H9 (cell line): ENCODE measurements around the gene CYRIA. TPM values are rescaled to one million over a fixed set of nuclear protein-coding genes. Genes with fewer than 3 reads are reported as not detected.

Experiments used
- DNase-seq: peaks from one replicate; pipeline ENCODE4 v3.0.0-alpha.2; 2017
- H2AFZ ChIP-seq: one replicate; pipeline ENCODE4 v1.6.1; 2013; ENCODE audit warnings: mild to moderate bottlenecking, low read length, control low read depth, moderate library complexity
- H2AK5ac ChIP-seq: 2 replicates; pipeline ENCODE4 v1.6.1; 2013; ENCODE audit warnings: low read length, control low read depth, mixed read lengths; ENCODE audit not compliant: insufficient read length
- H2BK120ac ChIP-seq: one replicate; pipeline ENCODE4 v1.6.1; 2013; ENCODE audit warnings: low read depth, mild to moderate bottlenecking, low read length, control low read depth, inconsistent platforms; ENCODE audit not compliant: poor library complexity, severe bottlenecking
- H2BK12ac ChIP-seq: 2 replicates; pipeline ENCODE4 v1.6.1; 2013; ENCODE audit warnings: low read length, control low read depth, mixed read lengths, low read depth; ENCODE audit not compliant: insufficient read length
- H2BK15ac ChIP-seq: 2 replicates; pipeline ENCODE4 v1.6.1; 2013; ENCODE audit warnings: low read depth, low read length, control low read depth
- H2BK20ac ChIP-seq: one replicate; pipeline ENCODE4 v1.6.1; 2013; ENCODE audit warnings: low read depth, mild to moderate bottlenecking, low read length, control low read depth, inconsistent platforms; ENCODE audit not compliant: poor library complexity, severe bottlenecking
- H2BK5ac ChIP-seq: 2 replicates; pipeline ENCODE4 v1.6.1; 2013; ENCODE audit warnings: low read length, control low read depth, mixed read lengths; ENCODE audit not compliant: insufficient read length
- H3K14ac ChIP-seq: 2 replicates; pipeline ENCODE4 v1.6.1; 2013; ENCODE audit warnings: low read length, control low read depth; ENCODE audit not compliant: insufficient read depth
- H3K18ac ChIP-seq: 2 replicates; pipeline ENCODE4 v1.6.1; 2013; ENCODE audit warnings: low read depth, mild to moderate bottlenecking, mixed read lengths, low read length, control low read depth; ENCODE audit not compliant: insufficient read length
- H3K23ac ChIP-seq: 2 replicates; pipeline ENCODE4 v1.6.1; 2013; ENCODE audit warnings: low read length, control low read depth, mixed read lengths, low read depth; ENCODE audit not compliant: insufficient read length
- H3K23me2 ChIP-seq: 2 replicates; pipeline ENCODE4 v1.6.1; 2013; ENCODE audit warnings: low read depth, mild to moderate bottlenecking, mixed read lengths, low read length, control low read depth; ENCODE audit not compliant: insufficient read length, poor library complexity, severe bottlenecking
- H3K27ac ChIP-seq: 2 replicates; pipeline ENCODE4 v1.5.1; 2013; ENCODE audit warnings: low read length, control low read depth, mixed read lengths, low read depth; ENCODE audit not compliant: insufficient read length
- H3K27me3 ChIP-seq: 2 replicates; pipeline ENCODE4 v1.6.1; 2013; ENCODE audit warnings: low read length, control low read depth, inconsistent platforms; ENCODE audit not compliant: insufficient read depth
- H3K4ac ChIP-seq: 2 replicates; pipeline ENCODE4 v1.6.1; 2013; ENCODE audit warnings: low read depth, mild to moderate bottlenecking, control low read depth, inconsistent platforms, low read length, moderate library complexity
- H3K4me1 ChIP-seq: 2 replicates; pipeline ENCODE4 v1.6.1; 2013; ENCODE audit warnings: low read length, control low read depth, inconsistent platforms; ENCODE audit not compliant: insufficient read depth
- H3K4me2 ChIP-seq: 2 replicates; pipeline ENCODE4 v1.6.1; 2013; ENCODE audit warnings: low read length, control low read depth, mixed read lengths; ENCODE audit not compliant: insufficient read length, insufficient read depth
- H3K56ac ChIP-seq: 2 replicates; pipeline ENCODE4 v1.6.1; 2013; ENCODE audit warnings: low read depth, mild to moderate bottlenecking, mixed read lengths, low read length, control low read depth; ENCODE audit not compliant: insufficient read length
- H3K79me1 ChIP-seq: 2 replicates; pipeline ENCODE4 v1.6.1; 2013; ENCODE audit warnings: low read depth, mild to moderate bottlenecking, moderate library complexity, low read length, control low read depth, inconsistent platforms; ENCODE audit not compliant: insufficient read depth, poor library complexity, severe bottlenecking
- H3K79me2 ChIP-seq: 2 replicates; pipeline ENCODE4 v1.6.1; 2013; ENCODE audit warnings: low read length, control low read depth, inconsistent platforms; ENCODE audit not compliant: insufficient read depth
- H3K9ac ChIP-seq: 2 replicates; pipeline ENCODE4 v1.6.1; 2013; ENCODE audit warnings: low read length, control low read depth, mixed read lengths; ENCODE audit not compliant: insufficient read length; ENCODE audit errors: extremely low read depth
- H3K9me3 ChIP-seq: one replicate; pipeline ENCODE4 v1.6.1; 2013; ENCODE audit warnings: low read depth, low read length, inconsistent platforms; ENCODE audit not compliant: control insufficient read depth
- H3T11ph ChIP-seq: one replicate; pipeline ENCODE4 v1.6.1; 2013; ENCODE audit warnings: mild to moderate bottlenecking, low read length, control low read depth, inconsistent platforms
- H4K20me1 ChIP-seq: one replicate; pipeline ENCODE4 v1.6.1; 2013; ENCODE audit not compliant: control insufficient read depth, insufficient read length, insufficient read depth
- H4K5ac ChIP-seq: 2 replicates; pipeline ENCODE4 v1.6.1; 2013; ENCODE audit warnings: low read depth, mild to moderate bottlenecking, mixed read lengths, low read length, control low read depth; ENCODE audit not compliant: insufficient read length
- H4K8ac ChIP-seq: replicated peaks from 2 replicates; pipeline ENCODE4 v1.6.1; 2013; ENCODE audit warnings: low read length, control low read depth, mixed read lengths, low read depth; ENCODE audit not compliant: insufficient read length
- H4K91ac ChIP-seq: 2 replicates; pipeline ENCODE4 v1.6.1; 2013; ENCODE audit warnings: low read depth, mild to moderate bottlenecking, moderate library complexity, mixed read lengths, low read length, control low read depth; ENCODE audit not compliant: insufficient read length
- H3K27ac Mint-ChIP-seq, 3 experiments: 2 replicates in 2 of 3; 3 replicates in 1 of 3; pipeline ENCODE4 v1.8.0; 2020 to 2021; ENCODE audit warnings: mixed read lengths in 3 of 3, mild to moderate bottlenecking in 1 of 3, moderate library complexity in 1 of 3
- H3K27me3 Mint-ChIP-seq: 2 replicates; pipeline ENCODE4 v1.8.0; 2021; ENCODE audit warnings: low read depth, mild to moderate bottlenecking, moderate library complexity, mixed read lengths
- H3K36me3 Mint-ChIP-seq, 3 experiments: 2 replicates in 2 of 3; 3 replicates in 1 of 3; pipeline ENCODE4 v1.8.0; 2020 to 2021; ENCODE audit warnings: low read depth in 3 of 3, mixed read lengths in 3 of 3; ENCODE audit not compliant: insufficient read depth in 1 of 3
- H3K4me1 Mint-ChIP-seq, 2 experiments: 2 replicates each; pipeline ENCODE4 v1.8.0; 2020; ENCODE audit warnings: mixed read lengths in 2 of 2
- H3K4me3 Mint-ChIP-seq, 2 experiments: 2 replicates in 1 of 2; 3 replicates in 1 of 2; pipeline ENCODE4 v1.8.0; 2020 to 2021; ENCODE audit warnings: mild to moderate bottlenecking in 2 of 2, mixed read lengths in 2 of 2, moderate library complexity in 1 of 2
- H3K9me3 Mint-ChIP-seq, 2 experiments: 2 replicates in 1 of 2; 3 replicates in 1 of 2; pipeline ENCODE4 v1.8.0; 2020; ENCODE audit warnings: mild to moderate bottlenecking in 2 of 2, mixed read lengths in 2 of 2, moderate library complexity in 1 of 2
- WGBS: extraction: QIAGEN DNeasy Blood & Tissue Kit; methylation state at CpG from one replicate; pipeline ENCODE4 v1.1.7; 2013; ENCODE audit warnings: missing lambda C conversion rate, low lambda C conversion rate, mixed read lengths; ENCODE audit not compliant: insufficient read length; ENCODE audit errors: extremely low coverage; 5-methylcytosine and 5-hydroxymethylcytosine counted together
- total RNA-seq: library from RNA; stranded (reverse); gene quantifications from 2 replicates; pipeline ENCODE4 v1.2.1, GENCODE V29; 2021
- TF ChIP-seq, protein P1 (sequence below): fragments of 200-600 bp; sonication (generic); conservative IDR thresholded peaks from 3 replicates; pipeline ENCODE4 v1.8.0; 2021; ENCODE audit warnings: antibody characterized with exemption, mild to moderate bottlenecking

The CYRIA gene
- total RNA-seq, 1 experiment from 2014 or later: 2.3 TPM

DNA sequence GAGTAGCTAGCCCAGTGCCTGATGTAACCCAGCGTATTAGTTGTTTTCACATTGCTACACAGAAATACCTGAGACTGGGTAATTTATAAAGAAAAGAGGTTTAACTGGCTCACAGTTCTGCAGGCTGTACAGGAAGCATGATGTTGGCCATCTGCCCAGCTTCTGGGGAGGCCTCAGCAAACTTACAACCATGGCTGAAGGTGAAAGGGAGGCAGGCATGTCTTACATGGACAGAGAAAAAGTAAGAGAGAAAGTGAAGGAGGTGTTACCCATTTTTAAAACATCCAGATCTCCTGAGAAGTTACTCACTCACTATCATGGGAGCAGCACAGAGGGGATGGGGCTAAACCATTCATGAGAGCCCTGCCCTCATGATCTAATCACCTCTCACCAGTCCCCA is 6.1 kb upstream of the CYRIA start:
- Histone ChIP-seq H4K91ac (no peak overlapping the region), H3K23ac (no peak overlapping the region), H2BK120ac (no peak overlapping the region), H3K9ac (no peak overlapping the region), H3K27me3 (no peaks in the 10 kb centered on the region), H3K4me2 (no peak overlapping the region), H3K23me2 (no peaks in the 10 kb centered on the region), H2BK15ac (no peak overlapping the region), H3T11ph (no peak overlapping the region), H3K4me1 (no peaks in the 10 kb centered on the region), H2AFZ (no peak overlapping the region), H3K4ac (no peak overlapping the region), H3K79me2 (no peaks in the 10 kb centered on the region), H4K8ac (no peak overlapping the region), H3K18ac (no peak overlapping the region), H3K27ac (no peak overlapping the region), H3K79me1 (no peaks in the 10 kb centered on the region), H2BK12ac (no peak overlapping the region), H2BK5ac (no peak overlapping the region), H3K14ac (no peak overlapping the region), H2BK20ac (no peak overlapping the region), H4K5ac (no peak overlapping the region), H3K9me3 (no peaks in the 10 kb centered on the region), H3K56ac (no peak overlapping the region), H2AK5ac (no peak overlapping the region), H4K20me1 (no peaks in the 10 kb centered on the region)
- peaks cover 19% of the 10 kb centered on the region for H3K27me3 Mint-ChIP-seq
- no peak overlapping the region for H3K27ac Mint-ChIP-seq
- H3K36me3 Mint-ChIP-seq: no peaks in the 10 kb centered on the region
- no peak overlapping the region for H3K4me3 Mint-ChIP-seq
- H3K4me1 Mint-ChIP-seq: peaks cover 3 to 7% of the 10 kb centered on the region in 2 experiments; a peak in 2 of 4 replicates
- no CpG with 5 or more reads among the region's 1 CpG for WGBS
- peaks cover 0 to 2% of the 10 kb centered on the region in 2 experiments; a peak in 1 of 5 replicates for H3K9me3 Mint-ChIP-seq
- TF ChIP-seq, protein P1, sequence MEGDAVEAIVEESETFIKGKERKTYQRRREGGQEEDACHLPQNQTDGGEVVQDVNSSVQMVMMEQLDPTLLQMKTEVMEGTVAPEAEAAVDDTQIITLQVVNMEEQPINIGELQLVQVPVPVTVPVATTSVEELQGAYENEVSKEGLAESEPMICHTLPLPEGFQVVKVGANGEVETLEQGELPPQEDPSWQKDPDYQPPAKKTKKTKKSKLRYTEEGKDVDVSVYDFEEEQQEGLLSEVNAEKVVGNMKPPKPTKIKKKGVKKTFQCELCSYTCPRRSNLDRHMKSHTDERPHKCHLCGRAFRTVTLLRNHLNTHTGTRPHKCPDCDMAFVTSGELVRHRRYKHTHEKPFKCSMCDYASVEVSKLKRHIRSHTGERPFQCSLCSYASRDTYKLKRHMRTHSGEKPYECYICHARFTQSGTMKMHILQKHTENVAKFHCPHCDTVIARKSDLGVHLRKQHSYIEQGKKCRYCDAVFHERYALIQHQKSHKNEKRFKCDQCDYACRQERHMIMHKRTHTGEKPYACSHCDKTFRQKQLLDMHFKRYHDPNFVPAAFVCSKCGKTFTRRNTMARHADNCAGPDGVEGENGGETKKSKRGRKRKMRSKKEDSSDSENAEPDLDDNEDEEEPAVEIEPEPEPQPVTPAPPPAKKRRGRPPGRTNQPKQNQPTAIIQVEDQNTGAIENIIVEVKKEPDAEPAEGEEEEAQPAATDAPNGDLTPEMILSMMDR: no peak
- no peak for DNase-seq
